HepG2 (cell line): ENCODE data around the gene ESYT1. TPM values are rescaled to one million over a fixed set of nuclear protein-coding genes. Genes with fewer than 3 reads are reported as not detected.

ENCODE experiments used
- CSRNP1 ChIP-seq: sonication (generic); formaldehyde crosslinking; IDR thresholded peaks from 2 replicates; pipeline ENCODE4 v1.8.1; 2023; ENCODE audit warnings: mild to moderate bottlenecking, missing genetic modification reagents
- EED ChIP-seq: sonication (generic); formaldehyde crosslinking; IDR thresholded peaks from 2 replicates; pipeline ENCODE4 v1.5.0; 2020; ENCODE audit warnings: mild to moderate bottlenecking, missing genetic modification reagents
- HNRNPUL1 ChIP-seq: fragments of 200-400 bp; formaldehyde crosslinking; IDR thresholded peaks from 2 replicates; pipeline ENCODE4 v1.6.1; 2017; ENCODE audit warnings: low read depth, mild to moderate bottlenecking, low read length, moderate library complexity
- KDM3A ChIP-seq: IDR thresholded peaks from 2 replicates; pipeline ENCODE4 v1.6.1; 2018; ENCODE audit warnings: low read depth, missing compliant biosample characterization
- MEIS2 ChIP-seq: sonication (generic); formaldehyde crosslinking; IDR thresholded peaks from 2 replicates; pipeline ENCODE4 v1.9.0; 2021; ENCODE audit warnings: mild to moderate bottlenecking, missing genetic modification reagents
- POLR2A ChIP-seq, 2 experiments: IDR thresholded peaks; 2 replicates each; pipeline ENCODE4 v1.6.1; 2011; ENCODE audit warnings: low read depth in 2 of 2, low read length in 2 of 2, mild to moderate bottlenecking in 1 of 2, moderate library complexity in 1 of 2; ENCODE audit not compliant: insufficient read depth in 1 of 2
- POLR2AphosphoS5 ChIP-seq: IDR thresholded peaks from 2 replicates; pipeline ENCODE4 v1.6.1; 2012; ENCODE audit warnings: low read depth, low read length
- RFXAP ChIP-seq: sonication (generic); formaldehyde crosslinking; IDR thresholded peaks from 2 replicates; pipeline ENCODE4 v1.4.0; 2020; ENCODE audit warnings: missing genetic modification reagents, borderline replicate concordance
- SMC3 ChIP-seq: IDR thresholded peaks from 2 replicates; pipeline ENCODE4 v1.6.1; 2011; ENCODE audit warnings: low read length, improper control_type of control experiment
- THAP11 ChIP-seq: IDR thresholded peaks from 2 replicates; pipeline ENCODE4 v1.6.1; 2016; ENCODE audit warnings: missing biosample characterization, missing genetic modification reagents
- THAP8 ChIP-seq: sonication (generic); formaldehyde crosslinking; IDR thresholded peaks from 2 replicates; pipeline ENCODE4 v1.5.1; 2020; ENCODE audit warnings: missing genetic modification reagents, mild to moderate bottlenecking, borderline replicate concordance
- THAP9 ChIP-seq: sonication (generic); formaldehyde crosslinking; IDR thresholded peaks from 2 replicates; pipeline ENCODE4; 2020; ENCODE audit warnings: missing genetic modification reagents, mild to moderate bottlenecking, borderline replicate concordance
- ZBTB10 ChIP-seq: sonication (generic); formaldehyde crosslinking; IDR thresholded peaks from 2 replicates; pipeline ENCODE4 v1.4.0; 2020; ENCODE audit warnings: missing genetic modification reagents, borderline replicate concordance
- ZFP37 ChIP-seq: sonication (generic); formaldehyde crosslinking; IDR thresholded peaks from 2 replicates; pipeline ENCODE4 v1.4.0; 2020; ENCODE audit warnings: missing genetic modification reagents, borderline replicate concordance
- ZNF160 ChIP-seq: sonication (generic); formaldehyde crosslinking; IDR thresholded peaks from 2 replicates; pipeline ENCODE4 v1.8.0; 2022; ENCODE audit warnings: mild to moderate bottlenecking, inconsistent platforms, missing genetic modification reagents
- ZNF232 ChIP-seq: sonication (generic); formaldehyde crosslinking; IDR thresholded peaks from 2 replicates; pipeline ENCODE4 v1.4.0; 2020; ENCODE audit warnings: missing genetic modification reagents, borderline replicate concordance
- ZNF292 ChIP-seq: sonication (generic); formaldehyde crosslinking; IDR thresholded peaks from 2 replicates; pipeline ENCODE4 v1.8.1; 2022; ENCODE audit warnings: mild to moderate bottlenecking, low read depth, missing genetic modification reagents, borderline replicate concordance
- ZNF317 ChIP-seq: sonication (generic); formaldehyde crosslinking; IDR thresholded peaks from 2 replicates; pipeline ENCODE4 v1.5.0; 2020; ENCODE audit warnings: mild to moderate bottlenecking, missing genetic modification reagents
- ZNF614 ChIP-seq: IDR thresholded peaks from 2 replicates; pipeline ENCODE4 v1.6.1; 2018; ENCODE audit warnings: missing biosample characterization, missing genetic modification reagents, inconsistent platforms, borderline replicate concordance
- ZSCAN12 ChIP-seq: sonication (generic); formaldehyde crosslinking; IDR thresholded peaks from 2 replicates; pipeline ENCODE4 v1.9.0; 2021; ENCODE audit warnings: mild to moderate bottlenecking, missing genetic modification reagents
- polyA plus RNA-seq, 8 experiments: library from polyadenylated mRNA; depleted of rRNA in 3 of 8; stranded (reverse) in 7 of 8; unstranded in 1 of 8; fragments of >200 nt; fragmentation: Illumina TruSeq in 4 of 8; extraction: Trizol in 4 of 8; gene quantifications; 2 replicates each; pipeline versions ENCODE4 v1.2.1 to v1.2.3, GENCODE V29; 2011 to 2016; ENCODE audit warnings: low read depth in 4 of 8, missing spikeins in 1 of 8, mixed read lengths in 1 of 8; ENCODE audit not compliant: insufficient read depth in 1 of 8
- total RNA-seq, 5 experiments: library from RNA; depleted of rRNA; stranded (reverse); fragments of >200 nt; fragmentation: Illumina TruSeq; extraction: Trizol; gene quantifications; 2 replicates each; pipeline ENCODE4 v1.2.3, GENCODE V29; 2016; ENCODE audit warnings: low read depth in 1 of 5

ESYT1 gene
- total and polyA plus RNA-seq, 2 of the 13 experiments (the other 11 are each of a cell fraction or from before 2014, with no cell fraction given): 66.9 to 71.0 TPM

- TF ChIP-seq THAP8 (CRISPR knock-in tag) (no peak), POLR2AphosphoS5 (peak; percentile 58; the same call in 1 of the 2 replicates), ZNF160 (CRISPR knock-in tag) (peak; percentile 3; the same call in 1 of the 2 replicates), ZBTB10 (CRISPR knock-in tag) (peak; percentile 39; the same call in 1 of the 2 replicates), RFXAP (CRISPR knock-in tag) (no peak), ZFP37 (CRISPR knock-in tag) (0 out of 2 replicates have a peak, but pooled peaks have one; percentile 40), ZNF232 (CRISPR knock-in tag) (peak; percentile 33; the same call in 1 of the 2 replicates), ZSCAN12 (0 out of 2 replicates have a peak, but pooled peaks have one; percentile 42), THAP9 (peak; percentile 4; the same call in 1 of the 2 replicates), ZNF614 (peak; percentile 32; the same call in 1 of the 2 replicates), MEIS2 (CRISPR knock-in tag) (no peak), CSRNP1 (CRISPR knock-in tag) (no peak), SMC3 (0 out of 2 replicates have a peak, but pooled peaks have one; percentile 4), HNRNPUL1 (no peak), ZNF292 (CRISPR knock-in tag) (no peak), THAP11 (CRISPR knock-in tag) (no peak), ZNF317 (CRISPR knock-in tag) (0 out of 2 replicates have a peak, but pooled peaks have one; percentile 6), KDM3A (CRISPR knock-in tag) (0 out of 2 replicates have a peak, but pooled peaks have one; percentile 14), EED (CRISPR knock-in tag) (no peak), POLR2A (IDR thresholded peaks at IDR 0.05; ENCODE audit: insufficient read depth in 1 of 2, low read depth in 2 of 2, low read length in 2 of 2) (peak; percentile 47 to 59; a peak in 2 of 4 replicates)
Observed at GRCh38 chr12:56151672-56152131, 23.6 kb downstream of the ESYT1 start (continued).
